ENCODE data around the gene VAC14.

VAC14 gene

GRCh38 chr16:70800781-70801480 is at the start of gene VAC14:
TSS of gene VAC14 (minus strand) at chr16:70801158. CDS start at chr16:70800900, 258 bp downstream.
- TF ChIP-seq CTCF (IDR thresholded peaks at IDR 0.05) = no peak

GRCh38 chr16:70809392-70810060 is 8.6 kb upstream of the VAC14 start:
- TF ChIP-seq CTCF (IDR thresholded peaks at IDR 0.05) = no peak

GRCh38 chr16:70808371-70808770 is 7.4 kb upstream of the VAC14 start:
- TF ChIP-seq CTCF (IDR thresholded peaks at IDR 0.05) = no peak

- TF ChIP-seq CTCF (IDR thresholded peaks at IDR 0.05) = no peak
Measured at GRCh38 chr16:70805787-70806186, 4.8 kb upstream of the VAC14 start.

GRCh38 chr16:70805380-70805779 is 4.4 kb upstream of the VAC14 start:
- no peak for TF ChIP-seq CTCF (IDR thresholded peaks at IDR 0.05)

- no peak for TF ChIP-seq CTCF (IDR thresholded peaks at IDR 0.05)
Measured at GRCh38 chr16:70804734-70805169, 3.8 kb upstream of the VAC14 start.

- no peak for TF ChIP-seq CTCF (IDR thresholded peaks at IDR 0.05)
Measured at GRCh38 chr16:70804153-70804733, 3.3 kb upstream of the VAC14 start.
